ENCODE data around the gene FUT8.

DNA sequence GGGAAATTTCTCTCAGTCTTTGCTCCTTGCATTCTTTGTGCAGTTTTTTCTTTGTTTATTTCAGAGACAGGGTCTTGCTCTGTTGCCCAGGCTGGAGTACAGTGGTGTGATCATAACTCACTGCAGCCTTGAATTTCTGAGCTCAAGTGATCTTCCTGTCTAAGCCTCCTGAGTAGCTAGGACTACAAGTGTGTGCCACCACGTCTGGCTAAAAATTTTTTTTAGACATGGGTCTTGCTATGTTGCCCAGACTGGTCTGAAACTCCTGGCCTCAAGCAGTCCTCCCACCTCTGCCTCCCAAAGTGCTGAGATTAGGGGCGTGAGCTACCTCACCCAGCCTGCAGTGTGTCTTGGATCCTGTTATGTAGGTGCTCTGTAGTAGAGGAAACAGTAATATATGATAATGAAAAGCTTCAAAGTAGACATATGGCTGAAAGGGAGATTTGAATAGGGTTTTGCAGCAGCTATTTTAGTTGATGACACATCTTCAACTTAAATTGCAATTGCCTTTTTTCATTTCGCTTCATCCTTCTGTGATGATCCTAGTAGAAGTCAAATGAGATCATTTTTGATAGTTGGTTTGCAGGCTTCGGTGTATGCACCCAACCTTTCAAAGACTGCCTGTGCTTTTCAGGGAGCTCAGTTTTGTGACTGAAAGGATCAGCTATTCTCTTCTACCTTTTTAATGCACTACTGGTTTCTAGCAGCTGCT, 75.4 kb downstream of the FUT8 start:
- no peak for TF ChIP-seq POLR2A (IDR thresholded peaks at IDR 0.05)
- TF ChIP-seq, protein P1, sequence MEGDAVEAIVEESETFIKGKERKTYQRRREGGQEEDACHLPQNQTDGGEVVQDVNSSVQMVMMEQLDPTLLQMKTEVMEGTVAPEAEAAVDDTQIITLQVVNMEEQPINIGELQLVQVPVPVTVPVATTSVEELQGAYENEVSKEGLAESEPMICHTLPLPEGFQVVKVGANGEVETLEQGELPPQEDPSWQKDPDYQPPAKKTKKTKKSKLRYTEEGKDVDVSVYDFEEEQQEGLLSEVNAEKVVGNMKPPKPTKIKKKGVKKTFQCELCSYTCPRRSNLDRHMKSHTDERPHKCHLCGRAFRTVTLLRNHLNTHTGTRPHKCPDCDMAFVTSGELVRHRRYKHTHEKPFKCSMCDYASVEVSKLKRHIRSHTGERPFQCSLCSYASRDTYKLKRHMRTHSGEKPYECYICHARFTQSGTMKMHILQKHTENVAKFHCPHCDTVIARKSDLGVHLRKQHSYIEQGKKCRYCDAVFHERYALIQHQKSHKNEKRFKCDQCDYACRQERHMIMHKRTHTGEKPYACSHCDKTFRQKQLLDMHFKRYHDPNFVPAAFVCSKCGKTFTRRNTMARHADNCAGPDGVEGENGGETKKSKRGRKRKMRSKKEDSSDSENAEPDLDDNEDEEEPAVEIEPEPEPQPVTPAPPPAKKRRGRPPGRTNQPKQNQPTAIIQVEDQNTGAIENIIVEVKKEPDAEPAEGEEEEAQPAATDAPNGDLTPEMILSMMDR (IDR thresholded peaks at IDR 0.05 in 4 of 5, conservative IDR thresholded peaks at IDR 0.05 in 1 of 5), result no peak

Measured in gastrocnemius medialis (tissue), 4 donors.